Gastroesophageal sphincter (tissue), 3 donors: ENCODE measurements around the gene NAGS.

Experiments
- CTCF ChIP-seq, 4 experiments: fragments of 200-600 bp in 2 of 4; fragments of 450-650 bp in 2 of 4; sonication (generic) in 1 of 4; IDR thresholded peaks; one replicate each; pipeline ENCODE4 v1.5.1; 2017 to 2019; ENCODE audit warnings: antibody characterized with exemption in 4 of 4, mild to moderate bottlenecking in 2 of 4, moderate library complexity in 2 of 4
- EP300 ChIP-seq: sonication (generic); formaldehyde crosslinking; IDR thresholded peaks from one replicate; pipeline ENCODE4 v1.6.1; 2017; ENCODE audit warnings: antibody characterized with exemption, mild to moderate bottlenecking
- POLR2A ChIP-seq, 2 donors: fragments of 450-650 bp; IDR thresholded peaks; one replicate each; pipeline ENCODE4 v1.6.1; 2017; ENCODE audit warnings: antibody characterized with exemption in 2 of 2, mild to moderate bottlenecking in 2 of 2, moderate library complexity in 1 of 2
- POLR2AphosphoS5 ChIP-seq: sonication (generic); formaldehyde crosslinking; IDR thresholded peaks from one replicate; pipeline ENCODE4 v1.6.1; 2017; ENCODE audit warnings: antibody characterized with exemption

DNA sequence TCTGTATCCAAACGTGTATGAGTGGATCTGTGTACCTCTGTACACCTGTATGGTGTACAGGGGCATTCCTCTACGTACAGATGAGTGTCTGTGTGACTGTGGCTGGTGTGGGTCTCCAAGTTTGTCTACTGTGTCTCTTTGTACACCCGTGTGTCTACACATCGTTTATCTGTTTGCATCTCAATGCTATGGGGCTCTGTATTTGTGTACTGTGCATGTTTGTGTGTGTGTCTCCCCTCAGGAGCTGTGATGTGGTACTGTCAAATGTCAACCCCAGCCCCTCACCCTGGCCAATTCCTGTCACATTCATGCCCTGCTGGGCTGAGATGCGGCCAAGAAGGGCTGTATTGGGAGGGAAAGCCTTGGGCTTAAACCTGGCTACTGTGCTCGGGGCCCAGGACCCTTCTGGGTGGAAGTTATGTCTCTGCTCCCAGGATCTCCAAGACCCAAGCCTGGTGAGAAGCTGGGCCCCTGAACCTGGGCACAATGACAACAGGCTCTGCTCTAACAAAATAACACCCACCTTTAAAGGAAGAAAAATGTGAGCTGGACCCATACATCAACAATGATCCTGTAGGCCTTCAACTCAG lies 3.5 kb upstream of the NAGS start:
- TF ChIP-seq CTCF (IDR thresholded peaks at IDR 0.05) = no peak
- TF ChIP-seq EP300 = no peak
- no peak for TF ChIP-seq POLR2A (IDR thresholded peaks at IDR 0.05)
- TF ChIP-seq POLR2AphosphoS5 = no peak
